Naive thymus-derived CD4-positive, alpha-beta T cell (primary cell): Measurements from ENCODE around the gene PPP1R11. TPM values are rescaled to one million over a fixed set of nuclear protein-coding genes. Genes with fewer than 3 reads are reported as not detected.
"Not testable (repeated sequence)": the region's sequence is repeated elsewhere in the genome, so short reads cannot be mapped to it uniquely, and the experiment has no call there.

ENCODE experiments used
- ATAC-seq: fragments of 150-1000 bp; cut with Tn5 transposase; 2 replicates; pipeline ENCODE4 v1.10.0; 2021; ENCODE audit warnings: mild to moderate bottlenecking, moderate library complexity
- CTCF ChIA-PET: fragments of 350-600 bp; sonication (Branson Sonifier 250); formaldehyde crosslinking; loops from one replicate; lab custom pipeline; 2021; ENCODE audit warnings: antibody characterized with exemption; lab: Charles Lee
- POLR2A ChIA-PET: fragments of 350-600 bp; sonication (Branson Sonifier 250); formaldehyde crosslinking; loops from one replicate; lab custom pipeline; 2021; ENCODE audit warnings: antibody characterized with exemption, inconsistent platforms; lab: Charles Lee
- DNase-seq, 9 donors: peaks; one replicate each; pipeline versions ENCODE4 v3.0.0 to v3.0.0-alpha.2; 2020 to 2022; ENCODE audit warnings: mixed read lengths in 1 of 9
- H3K27ac ChIP-seq: one replicate; pipeline ENCODE4 v1.7.0; 2013; ENCODE audit warnings: mild to moderate bottlenecking, low read depth, low read length, moderate library complexity
- H3K27me3 ChIP-seq, 2 donors: one replicate each; pipeline ENCODE4 v1.7.0; 2013; ENCODE audit warnings: low read length in 2 of 2, mild to moderate bottlenecking in 2 of 2, moderate library complexity in 2 of 2; ENCODE audit not compliant: control insufficient read depth in 2 of 2, insufficient read depth in 2 of 2
- H3K36me3 ChIP-seq, 3 experiments: 1 replicate in 2 of 3; 2 replicates in 1 of 3; pipeline ENCODE4 v1.7.0; 2013; ENCODE audit warnings: low read length in 3 of 3, mild to moderate bottlenecking in 3 of 3, moderate library complexity in 1 of 3; ENCODE audit not compliant: insufficient read depth in 3 of 3, control insufficient read depth in 2 of 3
- H3K4me1 ChIP-seq, 2 donors: one replicate each; pipeline ENCODE4 v1.7.0; 2013; ENCODE audit warnings: low read length in 2 of 2, mild to moderate bottlenecking in 2 of 2, moderate library complexity in 1 of 2; ENCODE audit not compliant: control insufficient read depth in 2 of 2, insufficient read depth in 2 of 2
- H3K4me3 ChIP-seq: 2 replicates; pipeline ENCODE4 v1.7.0; 2013; ENCODE audit warnings: mild to moderate bottlenecking, low read length
- H3K9me3 ChIP-seq, 3 experiments: 1 replicate in 2 of 3; 2 replicates in 1 of 3; pipeline ENCODE4 v1.7.0; 2013; ENCODE audit warnings: low read length in 3 of 3; ENCODE audit not compliant: control insufficient read depth in 2 of 3
- H3K27ac Mint-ChIP-seq, 9 donors: one replicate each; pipeline ENCODE4 v1.8.0; 2020 to 2022; ENCODE audit warnings: mixed read lengths in 9 of 9, mild to moderate bottlenecking in 8 of 9, moderate library complexity in 5 of 9, inconsistent platforms in 2 of 9
- H3K27me3 Mint-ChIP-seq, 5 donors: one replicate each; pipeline ENCODE4 v1.8.0; 2021 to 2022; ENCODE audit warnings: mixed read lengths in 5 of 5, mild to moderate bottlenecking in 1 of 5
- H3K36me3 Mint-ChIP-seq, 5 donors: one replicate each; pipeline ENCODE4 v1.8.0; 2020 to 2022; ENCODE audit warnings: mixed read lengths in 5 of 5, mild to moderate bottlenecking in 3 of 5, inconsistent platforms in 1 of 5
- H3K4me1 Mint-ChIP-seq, 7 donors: one replicate each; pipeline ENCODE4 v1.8.0; 2020 to 2022; ENCODE audit warnings: mixed read lengths in 7 of 7, mild to moderate bottlenecking in 3 of 7, inconsistent platforms in 1 of 7
- H3K4me3 Mint-ChIP-seq, 10 donors: one replicate each; pipeline ENCODE4 v1.8.0; 2020 to 2022; ENCODE audit warnings: mild to moderate bottlenecking in 10 of 10, mixed read lengths in 10 of 10, moderate library complexity in 6 of 10, inconsistent platforms in 2 of 10
- H3K9me3 Mint-ChIP-seq, 11 donors: one replicate each; pipeline ENCODE4 v1.8.0; 2020 to 2022; ENCODE audit warnings: mixed read lengths in 11 of 11, mild to moderate bottlenecking in 4 of 11, inconsistent platforms in 1 of 11, moderate library complexity in 1 of 11
- intact Hi-C, 2 donors: fragments of 100-400 bp; cut with micrococcal nuclease; formaldehyde crosslinking; loops; one replicate each; pipeline ENCODE4 v1.15.1; 2023
- polyA plus RNA-seq, 2 donors: library from polyadenylated mRNA; unstranded; fragments of 300-500 nt; fragmentation: Illumina TruSeq; gene quantifications; one replicate each; pipeline ENCODE4 v1.2.3, GENCODE V29; 2021
- total RNA-seq, 6 experiments: library from RNA in 5 of 6; stranded (reverse) in 5 of 6; gene quantifications; 1 replicate in 5 of 6; 2 replicates in 1 of 6; pipeline ENCODE4 v1.2.3 and lab custom pipeline; 2021 to 2026

The PPP1R11 gene
- 10 to 100 TPM; 49.4 to 67.1 (median 62.7) TPM for total RNA-seq
- polyA plus RNA-seq: 100 to 1,000 TPM; 112 to 113 TPM
- total RNA-seq (lab: John Stamatoyannopoulos, UW): 66.1 reads per million, percentile 77 among the genes with 10 or more reads in this experiment

GRCh38 chr6:30066577-30067459 lies at the start of gene PPP1R11:
TSS of gene PPP1R11 (plus strand) at chr6:30067198. CDS start at chr6:30067411, 213 bp downstream.
- Mint-ChIP-seq H3K4me1 (peaks cover 43 to 77% (median 71%) of the 10 kb centered on the region in 7 donors), H3K27me3 (peaks cover 10 to 22% (median 16%) of the 10 kb centered on the region in 5 donors), H3K9me3 (peaks cover 0 to 7% (median 0%) of the 10 kb centered on the region in 11 donors), H3K27ac (peak within 1 kb of the TSS; percentile 96 to 100 (median 99)), H3K4me3 (peak within 1 kb of the TSS; percentile 87 to 100 (median 98)), H3K36me3 (peaks cover 10 to 55% (median 48%) of the 10 kb centered on the region in 5 donors)
- H3K4me1 ChIP-seq: peaks cover 28 to 41% of the 10 kb centered on the region in 2 donors
- CTCF ChIA-PET: interaction anchor here (1.3 to 2.0 kb wide), 3 partner anchors 36 to 413 kb away, joined by 4 to 5 read pairs (median 4); no protein-coding TSS in a partner anchor
- peak; percentile 99 for ATAC-seq
- no peaks in the 10 kb centered on the region for H3K9me3 ChIP-seq
- peak within 1 kb of the TSS; percentile 94 for H3K4me3 ChIP-seq
- peaks cover 5 to 28% (median 20%) of the 10 kb centered on the region in 3 experiments for H3K36me3 ChIP-seq
- peak; percentile 84 to 100 (median 99) for DNase-seq
- peak within 1 kb of the TSS; percentile 96 for H3K27ac ChIP-seq
- POLR2A ChIA-PET: interaction anchor here (0.5 to 3.7 kb wide), 17 partner anchors 8 to 549 kb away, joined by 3 to 36 read pairs (median 4); partner anchors contain the start of genes TRIM26 and TRIM39
- H3K27me3 ChIP-seq: no peaks in the 10 kb centered on the region
- intact Hi-C loops: loop anchor here (1.0 to 10.0 kb wide), 18 partner anchors 8 to 1985 kb away; partner anchors contain the start of genes HLA-A (in 2 of the 2), MRPS18B (in 2 of the 2), PPP1R10 (in 2 of the 2) and TRIM26 (in 2 of the 2)

DNA sequence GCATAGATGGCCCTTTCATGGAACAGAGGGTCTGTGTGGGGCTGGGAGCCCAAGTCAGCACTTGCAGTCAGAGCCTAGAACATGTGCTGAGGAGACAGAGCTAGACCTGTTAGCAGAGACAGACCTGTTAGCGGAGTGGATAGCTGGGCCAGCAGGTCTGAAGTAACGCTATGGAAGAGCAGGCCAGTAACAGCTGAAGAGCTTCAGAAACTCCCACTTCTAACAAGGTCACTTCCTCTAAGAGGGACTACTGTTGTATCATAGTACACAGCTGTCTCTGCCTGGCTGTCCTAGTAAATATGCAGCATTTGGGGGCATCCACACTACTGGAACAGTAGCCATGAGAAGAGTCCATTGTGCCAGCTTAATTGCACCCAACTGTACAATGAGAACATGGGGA lies 47.2 kb upstream of the PPP1R11 start:
- POLR2A ChIA-PET: interaction anchor here (1.2 kb wide), 1 partner anchor 47 kb away, joined by 3 read pairs; no protein-coding TSS in a partner anchor
- Mint-ChIP-seq H3K4me1 (peaks cover 0 to 2% (median 0%) of the 10 kb centered on the region in 7 donors), H3K27me3 (no peaks in the 10 kb centered on the region), H3K4me3 (no peak overlapping the region), H3K36me3 (peaks cover 0 to 27% (median 10%) of the 10 kb centered on the region in 5 donors), H3K9me3 (no peaks in the 10 kb centered on the region), H3K27ac (no peak overlapping the region)
- CTCF ChIA-PET: no interaction called here
- Histone ChIP-seq H3K27me3 (no peaks in the 10 kb centered on the region), H3K36me3 (peaks cover 0 to 15% (median 0%) of the 10 kb centered on the region in 3 experiments), H3K27ac (no peak overlapping the region), H3K4me1 (no peaks in the 10 kb centered on the region), H3K9me3 (no peaks in the 10 kb centered on the region), H3K4me3 (no peak overlapping the region)
- ATAC-seq: no peak
- intact Hi-C loops: no loop called here
- no peak for DNase-seq

- intact Hi-C loops: no loop called here
- Histone ChIP-seq H3K9me3 (no peaks in the 10 kb centered on the region), H3K4me1 (no peaks in the 10 kb centered on the region), H3K4me3 (no peak overlapping the region), H3K36me3 (peaks cover 0 to 15% (median 0%) of the 10 kb centered on the region in 3 experiments), H3K27me3 (no peaks in the 10 kb centered on the region), H3K27ac (no peak overlapping the region)
- Mint-ChIP-seq H3K4me1 (peaks cover 0 to 2% (median 0%) of the 10 kb centered on the region in 7 donors), H3K4me3 (no peak overlapping the region), H3K9me3 (no peaks in the 10 kb centered on the region), H3K36me3 (peaks cover 0 to 27% (median 10%) of the 10 kb centered on the region in 5 donors), H3K27me3 (no peaks in the 10 kb centered on the region), H3K27ac (no peak overlapping the region)
- ChIA-PET POLR2A (interaction anchor here (1.2 kb wide), 1 partner anchor 46 kb away, joined by 3 read pairs; no protein-coding TSS in a partner anchor), CTCF (no interaction called here)
- DNase-seq: no peak
- no peak for ATAC-seq
Observed at GRCh38 chr6:30020626-30021025, 46.4 kb upstream of the PPP1R11 start.

DNA sequence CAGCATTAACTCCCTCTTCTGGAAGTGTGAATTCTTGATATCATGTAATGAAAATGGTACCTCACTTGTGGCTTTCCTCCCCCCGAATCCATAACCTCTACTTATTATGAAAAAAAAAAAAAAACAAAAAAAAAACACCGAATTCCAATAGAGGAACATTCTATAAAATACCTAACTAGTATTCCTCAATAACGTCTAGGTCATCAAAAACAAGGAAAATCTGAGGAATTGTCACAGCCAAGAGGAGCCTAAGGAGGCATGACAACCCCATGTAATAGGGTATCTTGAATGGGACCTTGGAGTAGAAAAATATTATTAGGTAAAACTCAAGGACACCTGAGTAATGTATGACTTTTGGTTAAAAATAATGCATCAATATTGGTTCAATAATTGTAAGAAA lies 44.8 kb upstream of the PPP1R11 start:
- H3K9me3 ChIP-seq: no peaks in the 10 kb centered on the region
- H3K27me3 ChIP-seq: no peaks in the 10 kb centered on the region
- Mint-ChIP-seq H3K4me1 (peaks cover 0 to 6% (median 0%) of the 10 kb centered on the region in 7 donors), H3K27me3 (no peaks in the 10 kb centered on the region), H3K36me3 (peaks cover 0 to 36% (median 10%) of the 10 kb centered on the region in 5 donors), H3K9me3 (no peaks in the 10 kb centered on the region), H3K27ac (no peak overlapping the region), H3K4me3 (no peak overlapping the region)
- DNase-seq (no peak), ATAC-seq (no peak)
- peaks cover 0 to 15% (median 0%) of the 10 kb centered on the region in 3 experiments for H3K36me3 ChIP-seq
- no peak overlapping the region for H3K4me3 ChIP-seq
- intact Hi-C loops: no loop called here
- no peak overlapping the region for H3K27ac ChIP-seq
- H3K4me1 ChIP-seq: no peaks in the 10 kb centered on the region
- CTCF ChIA-PET: no interaction called here
- POLR2A ChIA-PET: interaction anchor here (0.6 kb wide), 1 partner anchor 31 kb away, joined by 4 read pairs; no protein-coding TSS in a partner anchor

DNA sequence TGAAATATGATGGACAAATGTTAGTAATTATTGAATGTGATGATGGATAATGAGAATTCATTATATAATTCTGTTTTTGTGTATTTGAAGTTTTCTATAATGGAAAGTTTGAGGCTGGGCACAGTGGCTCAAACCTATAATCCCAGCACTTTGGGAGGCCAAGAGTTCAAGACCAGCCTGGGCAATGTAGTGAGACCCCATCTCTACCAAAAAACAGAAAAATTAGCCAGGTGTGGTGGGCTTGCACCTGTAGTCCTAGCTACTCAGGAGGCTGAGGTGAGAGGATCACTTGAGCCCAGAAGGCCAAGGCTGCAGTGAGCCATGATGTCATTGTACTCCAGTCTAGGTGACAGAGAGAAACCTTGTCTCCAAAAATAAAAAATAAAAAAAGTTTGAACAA lies 44.3 kb upstream of the PPP1R11 start:
- H3K27ac Mint-ChIP-seq, H3K27ac ChIP-seq, H3K4me1 ChIP-seq, H3K9me3 Mint-ChIP-seq, H3K27me3 Mint-ChIP-seq, H3K9me3 ChIP-seq, H3K27me3 ChIP-seq, intact Hi-C loops, ATAC-seq, CTCF ChIA-PET, DNase-seq, H3K4me1 Mint-ChIP-seq, H3K4me3 Mint-ChIP-seq, H3K4me3 ChIP-seq: not testable (repeated sequence)
- H3K36me3 ChIP-seq: peaks cover 0 to 15% (median 0%) of the 10 kb centered on the region in 3 experiments
- H3K36me3 Mint-ChIP-seq: peaks cover 0 to 32% (median 10%) of the 10 kb centered on the region in 5 donors
- POLR2A ChIA-PET: interaction anchor here (0.6 to 0.9 kb wide), 2 partner anchors 31 to 169 kb away, joined by 4 read pairs; no protein-coding TSS in a partner anchor

GRCh38 chr6:30025186-30025585 lies 41.8 kb upstream of the PPP1R11 start:
- Histone ChIP-seq H3K27me3 (no peaks in the 10 kb centered on the region), H3K4me3 (no peak overlapping the region), H3K36me3 (peaks cover 0 to 7% (median 0%) of the 10 kb centered on the region in 3 experiments), H3K9me3 (no peaks in the 10 kb centered on the region), H3K4me1 (no peaks in the 10 kb centered on the region), H3K27ac (no peak overlapping the region)
- ATAC-seq: no peak
- ChIA-PET CTCF (interaction anchor here (0.7 kb wide), 1 partner anchor 153 kb away, joined by 3 read pairs; no protein-coding TSS in a partner anchor), POLR2A (no interaction called here)
- no peak overlapping the region for H3K4me3 Mint-ChIP-seq
- peaks cover 0 to 6% (median 0%) of the 10 kb centered on the region in 7 donors for H3K4me1 Mint-ChIP-seq
- no peak overlapping the region for H3K27ac Mint-ChIP-seq
- no peaks in the 10 kb centered on the region for H3K27me3 Mint-ChIP-seq
- H3K36me3 Mint-ChIP-seq: peaks cover 0 to 26% (median 5%) of the 10 kb centered on the region in 5 donors
- H3K9me3 Mint-ChIP-seq: no peaks in the 10 kb centered on the region
- intact Hi-C loops: no loop called here
- no peak for DNase-seq
